ENCODE measurements around the gene MRPL18.

DNA sequence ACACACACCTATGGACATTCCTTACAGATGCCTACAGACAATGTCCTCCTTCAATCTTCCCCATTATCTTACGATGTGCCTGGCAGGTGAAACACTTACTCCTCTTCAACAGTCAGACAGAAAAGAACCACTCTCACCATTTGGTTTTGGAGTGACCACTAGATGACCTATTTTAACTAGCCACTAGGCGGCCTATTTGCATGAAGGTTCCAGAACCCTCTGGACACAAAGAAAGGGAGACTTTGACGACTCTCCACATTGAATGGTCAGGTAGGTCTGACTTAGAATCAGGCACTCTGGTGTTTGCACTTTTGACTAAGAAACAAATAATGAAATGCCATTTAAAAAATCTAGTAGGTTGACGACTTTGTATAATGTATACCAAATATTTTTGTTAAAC is 51.8 kb downstream of the MRPL18 start:
- TF ChIP-seq, protein P1, sequence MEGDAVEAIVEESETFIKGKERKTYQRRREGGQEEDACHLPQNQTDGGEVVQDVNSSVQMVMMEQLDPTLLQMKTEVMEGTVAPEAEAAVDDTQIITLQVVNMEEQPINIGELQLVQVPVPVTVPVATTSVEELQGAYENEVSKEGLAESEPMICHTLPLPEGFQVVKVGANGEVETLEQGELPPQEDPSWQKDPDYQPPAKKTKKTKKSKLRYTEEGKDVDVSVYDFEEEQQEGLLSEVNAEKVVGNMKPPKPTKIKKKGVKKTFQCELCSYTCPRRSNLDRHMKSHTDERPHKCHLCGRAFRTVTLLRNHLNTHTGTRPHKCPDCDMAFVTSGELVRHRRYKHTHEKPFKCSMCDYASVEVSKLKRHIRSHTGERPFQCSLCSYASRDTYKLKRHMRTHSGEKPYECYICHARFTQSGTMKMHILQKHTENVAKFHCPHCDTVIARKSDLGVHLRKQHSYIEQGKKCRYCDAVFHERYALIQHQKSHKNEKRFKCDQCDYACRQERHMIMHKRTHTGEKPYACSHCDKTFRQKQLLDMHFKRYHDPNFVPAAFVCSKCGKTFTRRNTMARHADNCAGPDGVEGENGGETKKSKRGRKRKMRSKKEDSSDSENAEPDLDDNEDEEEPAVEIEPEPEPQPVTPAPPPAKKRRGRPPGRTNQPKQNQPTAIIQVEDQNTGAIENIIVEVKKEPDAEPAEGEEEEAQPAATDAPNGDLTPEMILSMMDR (IDR thresholded peaks at IDR 0.05) = no peak
- TF ChIP-seq EP300 (IDR thresholded peaks at IDR 0.05) (no peak), POLR2A (IDR thresholded peaks at IDR 0.05) (no peak)
